ENCODE data around the gene DNAJC15.
"Not testable (repeated sequence)": the region's sequence is repeated elsewhere in the genome, so short reads cannot be mapped to it uniquely, and the experiment has no call there.

Gene DNAJC15

GRCh38 chr13:43041369-43041921 is 18.1 kb downstream of the DNAJC15 start:
- FAIRE-seq (no peak), DNase-seq (ENCODE audit: insufficient read length, low spot score) (no peak)

DNA sequence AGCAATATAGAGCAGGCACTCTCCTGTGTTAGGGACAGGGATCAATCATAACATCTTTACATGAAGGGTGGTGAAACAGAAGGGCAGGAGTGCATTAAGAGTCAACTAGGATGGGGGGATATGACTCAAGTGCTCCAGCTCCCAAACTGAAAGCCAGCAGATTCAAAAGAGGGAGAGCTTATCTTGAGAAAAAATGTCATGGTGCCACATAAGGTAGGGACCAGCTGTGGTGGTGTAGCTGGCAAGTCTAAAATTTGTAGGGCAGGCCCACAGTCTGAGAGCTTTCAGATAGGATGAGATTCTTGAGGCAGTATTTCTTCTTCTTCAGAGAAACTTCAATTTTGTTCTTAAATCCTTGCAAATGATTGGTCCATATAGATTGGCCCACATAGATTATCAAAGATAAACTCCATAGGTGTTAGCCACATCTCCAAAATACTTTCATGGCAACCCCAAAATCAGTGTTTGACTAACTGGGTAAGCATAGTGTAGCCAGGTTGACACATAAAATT is 19.1 kb downstream of the DNAJC15 start:
- no peak for DNase-seq (ENCODE audit: insufficient read length, low spot score)
- no peak for FAIRE-seq

DNA sequence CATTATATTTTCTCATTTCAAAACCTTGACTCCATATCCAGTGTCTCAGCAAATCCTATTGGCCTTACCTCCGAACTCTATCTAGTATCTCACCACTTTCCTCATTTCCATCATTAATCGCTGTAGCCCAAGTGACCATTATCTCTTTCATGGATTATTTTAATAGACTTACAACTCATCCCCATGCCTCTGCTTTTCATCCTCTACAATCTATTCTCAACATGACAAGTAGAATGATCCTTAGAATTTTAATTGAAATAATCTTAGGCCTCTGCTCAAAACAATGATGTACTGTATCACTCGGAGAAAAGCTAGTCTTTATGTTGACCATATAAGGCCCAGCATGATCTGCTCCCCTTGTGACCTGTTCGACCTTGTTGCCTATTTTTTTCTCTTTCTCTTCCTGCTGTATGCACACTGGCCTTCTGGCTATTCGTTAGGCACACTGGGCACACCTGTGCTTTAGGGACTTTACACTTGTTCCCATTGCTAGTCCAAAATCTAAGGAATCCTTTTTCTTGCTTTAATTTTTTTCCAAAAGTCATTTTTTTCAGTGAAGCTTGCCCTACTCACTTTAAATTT is 21.4 kb downstream of the DNAJC15 start:
- DNase-seq (ENCODE audit: insufficient read length, low spot score) (no peak), FAIRE-seq (no peak)

- not testable (repeated sequence) for FAIRE-seq; DNase-seq (ENCODE audit: insufficient read length, low spot score)
Observed at GRCh38 chr13:43045302-43045773, 22.0 kb downstream of the DNAJC15 start.

DNA sequence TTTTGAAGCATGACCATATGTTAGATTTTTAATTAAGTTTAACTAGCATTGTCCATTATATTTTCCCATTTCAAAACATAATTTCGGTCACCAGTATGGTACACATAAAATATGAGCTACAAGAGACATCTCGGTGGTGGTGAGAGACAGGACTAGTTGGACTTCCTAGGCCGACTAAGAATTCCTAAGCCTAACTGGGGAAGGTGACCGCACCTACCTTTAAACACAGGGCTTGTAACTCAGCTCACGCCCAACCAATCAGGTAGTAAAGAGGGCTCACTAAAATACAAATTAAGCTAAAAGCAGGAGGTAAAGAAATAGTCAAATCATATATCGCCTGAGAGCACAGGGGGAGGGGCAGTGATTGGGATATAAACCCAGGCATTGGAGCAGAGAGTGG is 22.9 kb downstream of the DNAJC15 start:
- FAIRE-seq = no peak
- DNase-seq (ENCODE audit: insufficient read length, low spot score) = no peak

DNA sequence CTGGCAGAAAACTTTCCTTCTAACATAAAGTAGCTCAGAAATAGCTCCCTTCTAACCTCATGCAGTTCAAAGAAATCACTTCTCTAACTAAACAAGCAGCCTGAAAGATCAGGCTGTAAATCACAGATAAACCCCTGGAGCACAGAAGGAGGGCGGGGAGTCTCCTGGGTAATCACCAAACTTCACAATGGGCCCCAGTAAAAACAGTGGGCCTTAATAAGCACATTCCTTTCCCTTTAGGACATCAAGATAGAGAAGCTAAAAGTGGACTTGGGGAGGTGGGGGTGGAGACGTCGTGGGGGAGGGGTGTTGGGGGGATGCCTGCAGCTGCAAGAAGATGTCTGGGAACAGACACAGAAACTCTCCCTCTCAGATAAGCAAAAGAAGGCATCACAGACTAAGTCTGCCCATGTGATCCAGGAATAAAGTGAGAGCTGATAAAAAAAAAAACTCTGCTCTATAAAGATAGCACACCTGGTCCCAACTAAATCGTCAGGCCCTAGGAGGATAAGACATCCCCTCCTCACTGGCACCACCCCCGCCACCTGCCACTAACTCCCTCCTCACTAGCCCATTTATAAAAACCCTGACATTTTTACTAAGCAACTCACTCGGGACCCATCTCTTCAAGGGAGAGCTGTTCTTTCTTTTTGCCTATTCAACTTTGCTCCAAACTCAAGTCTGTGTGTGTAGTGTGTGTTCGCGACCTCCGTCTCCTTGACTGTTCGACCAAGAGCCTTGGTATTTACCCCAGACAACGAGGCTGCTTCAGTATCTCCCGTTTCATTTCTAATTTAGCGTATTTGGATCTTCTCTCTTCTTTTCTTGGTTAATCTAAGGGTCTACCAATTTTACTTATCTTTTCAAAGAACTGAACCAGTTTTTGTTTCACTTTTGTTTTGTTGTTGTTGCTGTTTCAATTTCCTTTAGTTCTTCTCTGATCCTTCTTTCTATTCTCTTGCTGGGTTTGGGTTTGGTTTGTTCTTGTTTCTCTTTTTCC is 31.7 kb downstream of the DNAJC15 start:
- DNase-seq (ENCODE audit: insufficient read length, low spot score) = peak; percentile 28
- FAIRE-seq = no peak

DNA sequence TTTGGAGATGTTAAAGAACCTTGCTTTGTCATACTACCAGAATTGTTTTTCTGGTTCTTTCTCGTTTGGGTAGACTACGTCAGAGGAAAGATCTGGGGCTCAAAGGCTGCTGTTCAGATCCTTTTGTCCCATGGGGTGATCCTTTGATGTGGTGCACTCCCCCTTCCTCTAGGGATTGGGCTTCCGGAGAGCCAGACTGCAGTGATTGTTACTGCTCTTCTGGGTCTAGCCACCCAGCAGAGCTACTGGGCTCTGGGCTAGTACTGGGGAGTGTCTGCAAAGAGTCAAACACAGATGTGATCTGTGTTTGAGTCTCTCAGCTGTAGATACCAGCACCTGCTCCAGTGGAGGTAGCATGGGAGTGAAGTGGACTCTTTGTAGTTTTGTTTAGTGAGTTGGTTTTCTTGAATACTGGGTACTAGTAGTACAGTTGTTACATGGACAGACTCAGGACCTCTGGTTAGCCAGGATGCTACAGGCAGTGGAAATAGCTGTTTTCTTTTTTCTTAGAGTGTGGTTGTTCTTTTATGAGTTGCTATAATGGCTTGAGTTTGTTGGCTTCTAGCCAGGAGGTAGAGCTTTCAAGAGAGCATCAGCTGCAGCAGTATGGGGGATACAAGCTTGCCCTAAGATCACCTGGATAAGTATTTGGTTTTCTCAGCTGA is 34.4 kb downstream of the DNAJC15 start:
- DNase-seq (ENCODE audit: insufficient read length, low spot score) (no peak), FAIRE-seq (no peak)

- no peak for FAIRE-seq
Observed at GRCh38 chr13:43058318-43058674, 34.9 kb downstream of the DNAJC15 start.

GRCh38 chr13:43058831-43059230 is 35.4 kb downstream of the DNAJC15 start:
- DNase-seq (ENCODE audit: insufficient read length, low spot score) (no peak), FAIRE-seq (no peak)

More at GRCh38 chr13:43058318-43058674, 34.9 kb downstream of the DNAJC15 start:
- DNase-seq (ENCODE audit: insufficient read length, low spot score) = peak; percentile 44

DNA sequence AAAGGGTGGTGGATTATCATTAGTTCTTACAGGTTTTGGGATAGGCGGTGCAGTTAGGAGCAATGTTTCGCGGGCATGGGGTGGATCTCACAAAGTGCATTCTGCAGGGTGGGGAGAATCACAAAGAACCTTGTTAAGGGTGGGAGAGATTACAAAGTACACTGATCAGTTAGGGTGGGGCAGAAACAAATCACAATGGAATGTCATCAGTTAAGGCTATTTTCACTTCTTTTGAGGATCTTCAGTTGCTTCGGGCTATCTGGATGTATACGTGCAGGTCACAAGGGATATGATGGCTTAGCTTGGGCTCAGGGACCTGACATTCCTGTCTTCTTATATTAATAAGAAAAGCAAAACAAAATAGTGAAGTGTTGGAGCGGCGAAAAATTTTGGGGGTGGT is 36.4 kb downstream of the DNAJC15 start:
- DNase-seq (ENCODE audit: insufficient read length, low spot score); FAIRE-seq: not testable (repeated sequence)

GRCh38 chr13:43060806-43061205 is 37.4 kb downstream of the DNAJC15 start:
- not testable (repeated sequence) for FAIRE-seq; DNase-seq (ENCODE audit: insufficient read length, low spot score)

DNA sequence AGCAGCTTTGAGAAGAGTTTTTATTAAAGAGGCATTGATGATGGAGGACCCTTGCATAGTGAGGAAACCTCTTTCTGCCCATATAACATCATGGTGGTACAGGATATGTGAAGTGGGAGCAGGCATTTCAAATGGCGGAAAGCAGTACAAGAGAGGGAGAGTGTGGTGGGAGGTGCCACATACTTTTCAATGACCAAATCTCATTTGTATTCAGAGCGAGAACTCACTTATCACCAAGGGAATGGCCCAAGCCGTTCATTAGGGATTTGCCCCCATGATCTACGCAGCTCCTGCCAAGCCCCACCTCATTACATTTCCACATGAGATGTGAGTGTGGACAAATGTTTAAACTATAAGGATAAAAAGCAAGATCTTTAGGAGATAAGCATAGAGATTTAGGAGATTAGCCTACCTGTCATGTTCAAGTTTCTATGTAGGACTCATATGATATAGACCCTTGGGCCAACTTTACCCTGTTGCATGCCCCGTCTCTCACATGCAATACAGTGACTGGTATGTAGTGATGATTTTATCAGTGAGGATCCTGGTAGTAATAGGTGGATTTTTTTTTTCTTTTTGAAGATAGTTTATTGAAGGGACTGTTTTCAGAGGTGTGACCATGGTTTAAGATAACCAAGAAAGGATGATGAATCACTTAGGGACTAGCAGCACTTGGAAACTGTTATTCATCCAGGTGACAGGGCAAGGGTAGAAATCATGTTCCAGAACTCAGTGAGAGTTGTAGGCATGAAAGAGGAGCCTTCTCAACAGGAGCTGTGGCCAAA is 38.3 kb downstream of the DNAJC15 start:
- FAIRE-seq (no peak), DNase-seq (ENCODE audit: insufficient read length, low spot score) (no peak)

DNA sequence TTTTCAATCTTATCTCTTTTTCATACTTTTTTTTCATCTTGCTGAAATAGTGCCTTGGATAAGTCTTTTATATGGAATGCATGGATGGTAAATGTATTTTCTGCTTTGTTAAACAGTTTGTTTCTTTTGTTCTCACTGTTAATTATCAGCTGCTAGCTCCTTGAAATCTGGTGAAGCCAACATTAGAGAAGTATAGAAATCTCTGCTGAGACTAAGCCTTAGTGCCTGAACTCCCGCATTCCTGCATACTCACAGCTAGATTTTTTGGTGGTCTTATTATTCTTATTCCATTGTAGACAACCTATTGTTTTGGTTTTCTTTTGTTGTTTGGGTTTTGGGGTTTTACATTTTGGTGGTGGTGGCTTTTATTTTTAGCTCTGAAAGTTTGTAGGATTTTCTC is 48.4 kb downstream of the DNAJC15 start:
- DNase-seq (ENCODE audit: insufficient read length, low spot score) (no peak), FAIRE-seq (no peak)

- DNase-seq (ENCODE audit: insufficient read length, low spot score) = no peak
- no peak for FAIRE-seq
Observed at GRCh38 chr13:43072394-43072793, 49.0 kb downstream of the DNAJC15 start.

- DNase-seq (ENCODE audit: insufficient read length, low spot score) (no peak), FAIRE-seq (no peak)
Observed at GRCh38 chr13:43074824-43075510, 51.6 kb downstream of the DNAJC15 start.

DNA sequence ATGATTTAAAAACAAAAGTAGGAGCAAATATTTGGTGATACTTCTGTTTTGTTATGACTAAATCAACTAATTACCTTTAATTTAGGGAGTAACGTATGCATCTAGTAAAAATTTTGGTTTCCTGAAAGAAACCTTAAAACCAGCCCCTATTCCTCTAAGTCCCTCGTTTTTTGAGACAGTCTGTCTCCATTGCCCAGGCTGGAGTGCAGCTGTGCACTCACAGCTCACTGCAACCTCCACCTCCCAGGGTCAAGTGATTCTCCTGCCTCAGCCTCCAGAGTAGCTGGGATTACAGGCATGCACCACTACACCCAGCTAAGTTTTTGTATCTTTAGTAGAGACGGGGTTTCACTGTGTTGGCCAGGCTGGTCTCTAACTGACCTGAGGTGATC is 52.1 kb downstream of the DNAJC15 start:
- not testable (repeated sequence) for DNase-seq (ENCODE audit: insufficient read length, low spot score); FAIRE-seq

- DNase-seq (ENCODE audit: insufficient read length, low spot score) (no peak), FAIRE-seq (no peak)
Observed at GRCh38 chr13:43077046-43077445, 53.7 kb downstream of the DNAJC15 start.

- no peak for DNase-seq (ENCODE audit: insufficient read length, low spot score)
Observed at GRCh38 chr13:43077461-43077860, 54.1 kb downstream of the DNAJC15 start.

DNA sequence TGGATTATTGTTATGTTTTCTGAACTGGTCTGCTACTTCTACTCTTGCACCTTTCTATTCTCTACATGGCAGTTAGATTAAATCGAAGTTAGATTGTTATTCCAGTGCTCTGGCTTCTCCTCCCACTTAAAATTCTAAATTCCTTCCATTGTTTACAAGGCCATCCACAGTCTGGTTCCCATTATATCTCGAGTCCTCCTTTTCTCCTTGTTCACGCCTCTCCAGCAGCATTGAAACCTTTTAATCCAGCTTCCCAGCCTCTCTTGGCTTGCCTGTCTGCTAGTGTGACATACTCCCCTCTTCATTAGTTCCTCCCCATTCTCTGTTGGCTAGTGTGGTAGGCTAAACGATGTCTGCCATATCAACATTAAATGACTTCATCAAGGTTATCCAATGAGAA is 54.5 kb downstream of the DNAJC15 start:
- no peak for FAIRE-seq
- DNase-seq (ENCODE audit: insufficient read length, low spot score) = no peak

More at GRCh38 chr13:43077461-43077860, 54.1 kb downstream of the DNAJC15 start:
- no peak for FAIRE-seq
